ENCODE data around the gene CYBA. TPM values are rescaled to one million over a fixed set of nuclear protein-coding genes. Genes with fewer than 3 reads are reported as not detected.

The CYBA gene
- total and polyA plus RNA-seq, 9 of the 15 experiments (the other 6 are each of a cell fraction or from before 2014, with no cell fraction given): 0.34 to 683 (median 93.0) TPM

GRCh38 chr16:88657371-88657770 lies 6.5 kb upstream of the CYBA start (continued):
- TF ChIP-seq TBP (optimal IDR thresholded peaks at IDR 0.05; ENCODE audit: low read depth, low read length) (no peak), ZNF175 (CRISPR knock-in tag; IDR thresholded peaks at IDR 0.05; ENCODE audit: low read depth) (no peak), KHSRP (IDR thresholded peaks at IDR 0.05) (no peak), ZNF224 (CRISPR knock-in tag; IDR thresholded peaks at IDR 0.05) (no peak), ZBTB1 (CRISPR knock-in tag; IDR thresholded peaks at IDR 0.05; ENCODE audit: borderline replicate concordance, low read depth) (no peak), STAG1 (CRISPR knock-in tag; IDR thresholded peaks at IDR 0.05; ENCODE audit: borderline replicate concordance) (no peak)

DNA sequence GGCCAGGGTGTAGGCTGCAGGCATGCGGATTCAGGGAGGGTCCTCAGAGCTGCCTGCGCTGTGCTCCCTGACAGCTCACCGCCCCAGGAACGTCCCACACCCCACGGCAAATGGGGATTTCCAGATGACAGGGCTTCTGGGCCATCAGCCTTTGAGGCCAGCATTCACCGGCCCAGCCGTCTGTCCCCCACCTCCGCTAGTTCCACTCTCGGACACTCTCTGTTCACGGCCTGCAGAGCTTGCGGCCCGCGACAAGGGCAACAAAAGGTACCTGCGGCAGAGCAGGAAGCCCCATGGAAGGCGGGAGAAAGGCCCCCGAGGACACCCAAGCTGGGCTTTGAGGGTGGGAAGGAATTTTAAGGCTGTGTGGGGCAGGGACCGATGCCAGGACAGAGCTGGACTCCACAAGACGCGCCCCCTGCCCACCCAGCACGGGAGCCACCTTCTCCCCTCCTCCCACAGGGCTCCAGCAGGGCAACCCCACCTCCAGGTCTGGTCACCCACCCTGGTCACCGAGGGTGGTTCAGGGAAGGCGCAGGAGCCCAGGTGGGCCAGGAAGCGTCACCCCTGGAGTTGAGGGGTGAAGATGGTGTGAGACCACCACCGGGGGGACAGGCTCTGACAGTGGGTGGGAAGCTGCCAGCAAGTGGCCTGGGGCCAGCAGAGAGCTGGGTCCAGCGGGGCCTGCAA lies 5.6 kb upstream of the CYBA start:
- Histone ChIP-seq H3K79me2 (ENCODE audit: control insufficient read depth, insufficient read depth, low read length) (peaks cover 45% of the 10 kb centered on the region), H3K4me3 (no peak overlapping the region), H2AFZ (ENCODE audit: low read depth, low read length) (no peak overlapping the region), H3K9me1 (ENCODE audit: control insufficient read depth, insufficient read depth, low read length) (no peaks in the 10 kb centered on the region), H3K27me3 (ENCODE audit: control insufficient read depth in 2 of 2, insufficient read depth in 2 of 2, low read length in 2 of 2) (no peaks in the 10 kb centered on the region), H3K4me2 (ENCODE audit: insufficient read depth, low read length) (no peak overlapping the region), H3K36me3 (ENCODE audit: control insufficient read depth, insufficient read depth, low read length) (peaks cover 86% of the 10 kb centered on the region; the same call in 2 of the 3 replicates), H3K9me3 (replicated peaks; ENCODE audit: control insufficient read depth, insufficient read depth, low read depth, low read length) (no peaks in the 10 kb centered on the region), H3K9ac (ENCODE audit: insufficient read depth in 1 of 2, low read depth in 2 of 2, low read length in 2 of 2) (peak overlapping the region in 1 of 2 experiments; percentile 59; a peak in 1 of 4 replicates), H4K20me1 (replicated peaks; ENCODE audit: control insufficient read depth, insufficient read depth, low read length) (peaks cover 10% of the 10 kb centered on the region; the same call in 1 of the 2 replicates), H3K4me1 (replicated peaks in 1 of 2; ENCODE audit: control insufficient read depth in 2 of 2, insufficient read depth in 2 of 2, low read length in 2 of 2) (peaks cover 17 to 92% of the 10 kb centered on the region in 2 experiments), H3K27ac (ENCODE audit: extremely low read depth, low read depth, low read length) (no peak overlapping the region)
- ATAC-seq (no peak), DNase-seq (ENCODE audit: extremely low read depth in 1 of 4, low spot score in 3 of 4) (no peak), FAIRE-seq (no peak)
- ChIA-PET POLR2A (interaction anchor here (0.6 to 1.3 kb wide), 4 partner anchors 17 to 115 kb away, joined by 3 to 4 read pairs (median 3); no protein-coding TSS in a partner anchor), CTCF (ENCODE audit: low intra/inter-chr PET ratio) (no interaction called here)
- BruUV-seq (replicated peaks): no TSS peak
- intact Hi-C loops (cut with micrococcal nuclease) (no loop called here), in situ Hi-C loops (cut with MboI) (no loop called here)
- WGBS (ENCODE audit: insufficient coverage, low coverage, missing lambda C conversion rate): 86% methylated on average over 24 of the region's 25 CpGs
- TF ChIP-seq PCBP1 (IDR thresholded peaks at IDR 0.05; ENCODE audit: low read depth, low read length, poor library complexity, severe bottlenecking): peak; percentile 10
- no peak for TF ChIP-seq CGGBP1 (CRISPR knock-in tag; IDR thresholded peaks at IDR 0.05)
- no peak for TF ChIP-seq NR2C1 (IDR thresholded peaks at IDR 0.05)
- TF ChIP-seq NR2C1 (tag; IDR thresholded peaks at IDR 0.05): no peak
- no peak for TF ChIP-seq GATAD2A (IDR thresholded peaks at IDR 0.05)
- no peak for TF ChIP-seq MBD1 (CRISPR knock-in tag; IDR thresholded peaks at IDR 0.05)
- TF ChIP-seq ARHGAP35 (IDR thresholded peaks at IDR 0.05; ENCODE audit: partially characterized antibody): no peak
- no peak for TF ChIP-seq GABPB1 (CRISPR knock-in tag; IDR thresholded peaks at IDR 0.05)
- TF ChIP-seq FOSL1 (tag; conservative IDR thresholded peaks at IDR 0.05): no peak
- TF ChIP-seq SMARCA5 (IDR thresholded peaks at IDR 0.05): no peak
